ENCODE results near the gene SPATA24. TPM values are rescaled to one million over a fixed set of nuclear protein-coding genes. Genes with fewer than 3 reads are reported as not detected.

SPATA24 gene
- total RNA-seq, 1 experiment from 2014 or later = 3.1 TPM

DNA sequence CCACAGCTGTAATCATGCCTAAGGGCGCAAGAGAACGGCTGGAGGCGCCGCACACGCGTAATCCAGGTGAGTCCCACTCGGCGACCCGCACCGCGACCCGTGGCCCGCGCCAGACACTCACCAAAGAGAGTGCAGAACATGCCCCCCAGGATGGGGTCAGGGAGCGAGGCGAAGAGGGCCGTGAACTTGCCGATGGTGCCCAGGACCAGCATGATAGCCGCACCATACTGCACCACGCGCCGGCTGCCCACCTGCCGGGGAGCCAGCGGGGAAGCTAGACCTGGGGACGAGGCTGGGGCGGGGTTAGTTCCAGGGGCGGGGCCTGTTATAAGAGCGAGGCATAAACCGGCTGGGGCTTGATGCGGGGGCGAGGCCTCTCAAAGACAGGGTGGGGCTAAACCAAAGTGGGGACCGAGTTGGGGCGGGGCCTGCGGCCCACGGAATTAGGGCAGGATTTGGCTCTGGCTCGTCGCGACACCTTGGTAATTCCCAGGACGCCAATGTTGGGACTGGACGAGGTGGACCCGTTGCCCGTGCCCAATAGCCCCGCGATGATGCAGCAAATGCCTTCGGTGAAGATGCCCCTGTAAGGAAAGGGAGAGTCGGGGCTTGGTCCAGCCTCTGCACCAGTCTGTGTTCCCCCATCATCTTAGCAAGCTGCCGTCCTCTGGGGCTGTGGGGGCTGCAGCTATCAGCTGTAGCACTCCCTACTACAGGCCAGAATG lies 25.6 kb downstream of the SPATA24 start:
- H3K79me2 ChIP-seq (ENCODE audit: insufficient read depth, low read length) = no peaks in the 10 kb centered on the region
- TF ChIP-seq, protein P1, sequence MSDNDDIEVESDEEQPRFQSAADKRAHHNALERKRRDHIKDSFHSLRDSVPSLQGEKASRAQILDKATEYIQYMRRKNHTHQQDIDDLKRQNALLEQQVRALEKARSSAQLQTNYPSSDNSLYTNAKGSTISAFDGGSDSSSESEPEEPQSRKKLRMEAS (IDR thresholded peaks at IDR 0.05) = no peak
- TF ChIP-seq ZNF274 (IDR thresholded peaks at IDR 0.05; ENCODE audit: low read depth, low read length) = no peak
- TF ChIP-seq ELF1 (IDR thresholded peaks at IDR 0.05; ENCODE audit: borderline replicate concordance, low read depth) = no peak
- no peak for TF ChIP-seq YY1 (IDR thresholded peaks at IDR 0.05; ENCODE audit: extremely low read depth, insufficient replicate concordance, low read depth, low read length)
- TF ChIP-seq EGR1 (IDR thresholded peaks at IDR 0.05; ENCODE audit: low read depth) = no peak
- TF ChIP-seq, protein P2, sequence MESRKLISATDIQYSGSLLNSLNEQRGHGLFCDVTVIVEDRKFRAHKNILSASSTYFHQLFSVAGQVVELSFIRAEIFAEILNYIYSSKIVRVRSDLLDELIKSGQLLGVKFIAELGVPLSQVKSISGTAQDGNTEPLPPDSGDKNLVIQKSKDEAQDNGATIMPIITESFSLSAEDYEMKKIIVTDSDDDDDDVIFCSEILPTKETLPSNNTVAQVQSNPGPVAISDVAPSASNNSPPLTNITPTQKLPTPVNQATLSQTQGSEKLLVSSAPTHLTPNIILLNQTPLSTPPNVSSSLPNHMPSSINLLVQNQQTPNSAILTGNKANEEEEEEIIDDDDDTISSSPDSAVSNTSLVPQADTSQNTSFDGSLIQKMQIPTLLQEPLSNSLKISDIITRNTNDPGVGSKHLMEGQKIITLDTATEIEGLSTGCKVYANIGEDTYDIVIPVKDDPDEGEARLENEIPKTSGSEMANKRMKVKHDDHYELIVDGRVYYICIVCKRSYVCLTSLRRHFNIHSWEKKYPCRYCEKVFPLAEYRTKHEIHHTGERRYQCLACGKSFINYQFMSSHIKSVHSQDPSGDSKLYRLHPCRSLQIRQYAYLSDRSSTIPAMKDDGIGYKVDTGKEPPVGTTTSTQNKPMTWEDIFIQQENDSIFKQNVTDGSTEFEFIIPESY (IDR thresholded peaks at IDR 0.05; ENCODE audit: extremely low read depth, insufficient replicate concordance, low read length) = no peak
- no peaks in the 10 kb centered on the region for H3K36me3 ChIP-seq (ENCODE audit: control insufficient read depth in 1 of 2, insufficient read depth in 2 of 2, low read length in 2 of 2)
- H3K4me1 ChIP-seq (ENCODE audit: control insufficient read depth in 1 of 2, insufficient read depth in 2 of 2, low read length in 2 of 2) = peaks cover 15 to 16% of the 10 kb centered on the region in 2 experiments
- DNase-seq (ENCODE audit: low read depth, low spot score) = no peak
- no peak overlapping the region for H3K27ac ChIP-seq (ENCODE audit: low read depth, low read length)
- no peak for ATAC-seq
- H4K20me1 ChIP-seq (ENCODE audit: insufficient read depth) = no peaks in the 10 kb centered on the region
- H3K4me2 ChIP-seq (ENCODE audit: low read length) = no peak overlapping the region
- no peak overlapping the region for H3K4me3 ChIP-seq (replicated peaks in 1 of 2; ENCODE audit: low read depth in 1 of 2, low read length in 2 of 2)
- H2AFZ ChIP-seq (ENCODE audit: low read depth, low read length, poor library complexity, severe bottlenecking) = no peak overlapping the region
- POLR2A ChIA-PET = no interaction called here
- H3K9ac ChIP-seq (ENCODE audit: low read length) = no peak overlapping the region
- no peaks in the 10 kb centered on the region for H3K27me3 ChIP-seq (ENCODE audit: insufficient read depth, low read length)
- no peaks in the 10 kb centered on the region for H3K9me2 ChIP-seq (ENCODE audit: insufficient read depth)
- no TSS peak for BruUV-seq (replicated peaks)
- RAD21 ChIA-PET (ENCODE audit: low non-redundant PET in 1 of 2, low total read pairs in 2 of 2, uncharacterized antibody in 2 of 2, unreplicated experiment in 2 of 2) = no interaction called here
- CTCF ChIA-PET = no interaction called here
- no peaks in the 10 kb centered on the region for H3K9me3 ChIP-seq (ENCODE audit: control insufficient read depth in 1 of 2, insufficient read depth in 1 of 2, low read depth in 1 of 2, low read length in 2 of 2)
- intact Hi-C loops (cut with micrococcal nuclease) = loop anchor here (10.0 kb wide), 1 partner anchor 183 kb away; the partner anchor contains the start of gene SIL1
